ENCODE measurements around the gene RAI14.
"Not testable (repeated sequence)": the region's sequence is repeated elsewhere in the genome, so short reads cannot be mapped to it uniquely, and the experiment has no call there.

Gene RAI14

DNA sequence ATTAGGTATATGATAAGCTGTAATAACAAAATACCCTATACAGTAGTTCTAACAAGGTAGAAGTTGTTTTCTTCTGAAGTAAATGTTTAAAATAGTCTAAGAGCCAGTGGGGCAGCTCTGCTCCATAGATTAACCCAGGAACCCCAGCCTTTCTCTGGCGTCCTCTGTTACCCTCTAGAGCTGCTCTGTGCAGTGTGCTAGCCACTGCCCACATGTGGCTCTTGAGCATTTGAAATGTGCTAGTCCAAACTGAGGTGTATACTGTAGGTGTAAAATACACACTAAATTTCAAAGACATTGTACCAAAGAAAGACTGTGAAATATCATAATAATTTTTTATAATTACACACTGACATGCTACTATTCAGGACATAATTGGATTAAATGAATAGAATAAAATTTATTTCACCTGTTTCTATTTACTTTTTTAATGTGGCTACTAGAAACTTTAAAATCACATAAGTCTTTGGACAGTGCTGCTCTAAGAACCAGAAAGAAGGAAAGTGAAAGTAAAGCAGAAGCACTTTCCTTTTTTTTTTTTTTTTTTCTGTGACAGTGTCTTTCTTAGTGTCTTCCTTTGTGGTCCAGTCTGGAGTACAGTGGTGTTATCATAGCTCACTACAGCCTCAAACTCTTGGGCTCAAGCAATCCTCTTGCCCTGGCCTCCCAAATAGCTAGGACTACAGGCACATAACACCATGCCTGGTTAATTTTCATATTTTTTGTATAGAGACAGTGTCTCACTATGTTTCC lies 39.3 kb downstream of the RAI14 start:
- intact Hi-C loops (cut with DNase I) = no loop called here
- no peak for DNase-seq

DNA sequence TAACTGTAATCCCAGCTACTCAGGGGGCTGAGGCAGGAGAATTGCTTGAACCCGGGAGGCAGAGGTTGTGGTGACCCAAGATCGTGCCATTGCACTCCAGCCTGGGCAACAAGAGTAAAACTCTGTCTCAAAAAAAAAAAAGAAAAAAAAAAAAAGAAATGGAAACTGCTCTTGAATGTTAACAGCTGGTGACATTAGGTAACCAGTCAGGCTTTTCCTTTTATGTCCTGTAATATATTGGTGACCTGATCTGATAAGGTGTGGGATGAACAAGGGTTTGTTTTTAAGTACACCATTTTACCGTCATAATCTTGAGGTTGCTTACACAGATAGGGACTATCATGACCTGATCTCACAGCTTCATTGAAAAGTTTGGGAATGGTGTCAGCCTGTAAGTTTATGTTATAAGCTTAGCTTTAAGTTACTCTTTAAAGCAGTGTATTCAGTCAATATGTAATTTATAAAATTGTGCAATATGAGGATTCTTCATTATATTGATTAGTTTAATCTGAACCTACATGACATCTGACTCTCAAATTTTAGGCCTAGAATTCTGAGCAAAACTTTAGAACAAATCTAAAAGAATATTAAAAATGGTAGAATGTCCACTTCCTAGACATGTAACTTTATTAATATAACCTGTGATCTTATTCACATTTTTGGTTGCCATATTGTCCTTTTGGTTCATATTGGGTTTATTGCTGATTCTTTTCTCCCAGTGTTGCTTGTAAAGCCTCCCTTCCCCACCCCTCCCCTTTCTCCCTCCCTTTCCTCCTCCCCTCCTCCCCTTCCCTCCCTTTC lies 41.4 kb downstream of the RAI14 start:
- DNase-seq = no peak
- intact Hi-C loops (cut with DNase I) = no loop called here

DNA sequence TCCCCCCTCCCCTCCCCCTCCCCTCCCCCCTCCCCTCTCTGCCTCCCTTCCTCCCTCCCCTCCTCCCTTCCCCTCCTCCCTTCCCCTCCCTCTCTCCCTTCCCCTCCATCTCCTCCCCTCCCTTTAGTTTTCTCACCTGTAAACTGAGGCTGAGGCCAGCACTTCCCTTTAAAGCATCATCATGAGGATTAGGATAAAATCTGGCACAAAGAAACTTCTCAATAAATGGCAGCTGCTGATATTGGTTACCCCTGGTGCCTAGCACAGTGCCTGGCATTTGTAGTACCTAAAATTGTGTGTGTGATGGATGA lies 41.9 kb downstream of the RAI14 start:
- intact Hi-C loops (cut with DNase I) = no loop called here
- DNase-seq = no peak

DNA sequence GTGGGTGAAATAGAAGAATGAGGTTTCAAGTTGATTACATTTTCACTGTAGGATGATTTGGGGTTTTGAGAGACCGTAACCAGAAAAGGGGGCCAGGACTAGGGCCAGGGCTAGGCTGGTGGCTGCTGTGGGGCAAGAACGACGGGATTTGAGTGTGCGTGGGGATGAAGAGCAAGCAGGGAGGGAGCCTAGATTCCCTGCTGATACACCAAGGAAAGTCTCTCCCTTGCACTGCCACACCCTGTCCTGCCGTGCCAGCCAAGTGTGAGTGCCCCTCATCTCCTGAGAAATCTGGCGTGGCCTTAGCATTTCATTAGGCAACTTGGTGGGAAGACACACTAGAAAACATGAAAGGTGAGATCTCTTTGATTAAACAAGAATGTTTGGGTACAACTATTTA lies 42.6 kb downstream of the RAI14 start:
- DNase-seq = no peak
- intact Hi-C loops (cut with DNase I) = no loop called here

DNA sequence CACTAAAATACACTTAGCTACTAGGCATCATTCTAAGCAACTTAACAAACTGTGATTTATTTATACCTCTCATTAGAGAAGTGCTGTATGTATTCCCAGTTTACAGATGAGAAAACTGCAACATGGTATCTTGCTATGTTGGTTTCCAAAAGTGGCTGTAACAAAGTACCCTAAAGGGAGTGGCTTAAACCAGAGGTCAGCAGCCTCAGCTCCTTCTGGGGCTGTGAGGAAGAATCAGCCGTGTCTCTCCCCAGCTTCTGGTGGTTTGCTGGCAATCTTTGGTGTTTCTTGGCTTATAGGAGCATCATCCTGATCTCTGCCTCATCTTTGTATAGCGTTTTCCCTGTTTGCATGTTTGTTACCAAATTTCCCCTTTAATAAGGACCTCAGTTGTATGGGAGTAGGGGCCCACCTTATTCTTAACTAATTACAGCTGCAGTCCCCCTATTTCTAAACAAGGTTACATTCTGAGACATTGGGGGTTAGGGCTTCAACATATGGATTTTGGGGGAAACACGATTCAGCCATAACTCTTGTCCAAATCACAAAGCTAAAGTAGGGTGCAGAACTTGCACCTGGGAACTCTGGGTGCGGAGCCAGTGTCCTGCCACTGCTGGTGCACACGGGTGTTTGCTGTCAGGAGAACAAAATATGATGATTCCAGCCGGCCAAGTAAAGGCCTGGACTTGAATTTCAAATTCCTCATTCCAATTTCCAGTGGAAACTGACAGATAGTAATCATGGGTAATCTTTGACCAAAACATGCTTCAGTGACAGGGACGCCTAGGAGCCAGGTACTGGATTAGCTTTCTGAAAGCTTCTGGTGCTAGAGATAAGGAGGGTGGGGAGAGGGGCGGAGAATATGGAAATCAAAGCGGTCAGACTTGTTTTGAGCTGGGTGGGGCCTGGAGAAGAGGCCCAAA lies 43.3 kb downstream of the RAI14 start:
- intact Hi-C loops (cut with DNase I) = no loop called here
- DNase-seq = no peak

DNA sequence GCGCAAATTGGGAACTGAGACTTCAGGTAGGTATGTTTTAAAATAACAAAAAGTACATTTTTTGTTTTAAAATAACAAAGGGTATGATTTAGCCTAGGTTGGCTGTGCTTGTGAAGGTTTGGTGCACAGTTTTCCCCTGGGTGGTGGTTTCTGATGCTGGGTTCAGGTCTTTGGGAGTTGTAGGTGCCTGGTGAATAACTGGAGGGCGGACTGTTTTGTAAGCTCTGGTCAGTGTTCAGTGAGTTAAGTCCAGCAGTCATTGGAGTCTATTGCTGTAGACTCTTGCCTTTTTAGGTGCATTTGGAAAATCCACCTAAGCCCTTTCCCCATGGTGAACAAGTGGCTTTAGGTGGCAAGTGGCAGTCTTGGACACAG lies 43.9 kb downstream of the RAI14 start:
- DNase-seq = no peak
- intact Hi-C loops (cut with DNase I) = no loop called here

DNA sequence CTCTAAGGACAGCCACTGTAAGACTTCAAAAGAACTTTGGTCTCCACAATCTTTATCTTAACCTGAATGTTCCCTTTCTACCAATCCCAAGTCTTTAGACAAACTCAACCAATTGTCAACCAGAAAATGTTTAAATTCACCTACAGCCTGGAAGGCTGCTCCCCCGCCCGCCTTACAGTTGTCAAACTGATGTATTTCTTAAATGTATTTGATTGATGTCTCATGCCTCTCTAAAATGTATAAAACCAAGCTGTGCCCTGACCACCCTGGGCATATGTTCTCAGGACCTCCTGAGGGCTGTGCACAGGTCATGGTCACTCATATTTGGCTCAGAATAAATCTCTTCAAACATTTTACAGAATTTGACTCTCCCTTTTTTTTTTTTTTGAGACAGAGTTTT lies 45.3 kb downstream of the RAI14 start:
- DNase-seq; intact Hi-C loops (cut with DNase I): not testable (repeated sequence)

DNA sequence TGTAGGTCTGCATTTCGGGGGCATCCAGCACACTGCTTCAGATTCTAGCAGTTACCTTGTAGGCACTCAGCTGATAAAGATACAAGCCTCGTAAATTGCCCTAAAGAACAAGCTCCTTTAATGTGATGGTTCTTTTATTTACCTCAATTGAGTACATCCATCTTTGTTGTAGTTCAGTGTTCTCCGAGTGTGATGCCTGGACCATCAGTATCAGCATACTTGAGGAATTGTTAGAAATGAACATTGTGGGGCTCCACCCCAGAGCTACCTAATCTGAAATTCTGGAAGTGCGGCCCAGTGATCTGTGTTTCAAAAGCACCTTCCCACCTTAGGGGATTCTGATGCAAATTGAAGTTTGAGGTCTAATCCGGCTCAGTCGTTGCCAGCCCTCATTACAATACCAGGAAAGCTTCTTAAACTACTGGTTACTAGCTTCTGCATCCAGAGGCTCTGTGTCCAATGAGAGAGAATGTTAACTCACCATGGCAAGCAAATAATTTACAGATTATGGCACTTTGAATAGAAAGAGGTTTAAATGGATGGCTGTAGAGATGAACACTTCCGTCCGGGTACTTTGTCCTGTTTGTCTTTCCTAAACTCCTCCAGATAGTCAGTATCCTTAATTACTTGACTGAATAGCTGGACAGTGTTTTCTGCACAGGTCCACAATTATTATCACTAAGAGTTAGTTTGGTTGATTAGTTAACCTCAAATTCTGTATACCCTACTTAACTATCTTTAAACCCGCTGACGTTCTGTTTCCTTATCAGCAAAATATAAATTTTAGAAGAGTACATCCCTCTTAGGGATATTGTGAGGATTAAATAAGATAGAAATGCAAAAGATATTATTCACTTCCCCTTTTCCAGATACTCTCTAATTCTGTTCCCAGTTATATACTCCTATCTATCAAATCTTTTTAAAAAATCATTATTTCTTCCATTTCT lies 47.9 kb downstream of the RAI14 start:
- no peak for DNase-seq
- intact Hi-C loops (cut with DNase I) = no loop called here

DNA sequence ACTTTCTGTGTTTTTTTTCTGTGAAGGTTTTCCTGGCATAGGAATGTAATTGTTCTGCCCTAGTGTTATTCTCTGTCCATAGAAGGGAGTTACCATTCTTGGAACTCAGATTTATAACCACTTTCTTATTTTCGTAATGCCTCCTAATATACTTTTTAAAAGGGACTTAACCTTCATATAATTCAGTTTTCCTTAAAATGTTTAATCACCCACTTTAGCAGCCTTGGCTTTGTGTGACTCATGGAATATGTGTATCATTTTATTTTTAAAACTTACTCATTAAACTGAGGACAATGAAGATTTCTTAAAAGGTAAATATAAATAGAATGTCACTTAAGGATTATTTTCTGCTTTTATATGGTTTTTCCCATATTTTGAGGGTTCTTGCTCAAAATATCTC lies 50.0 kb downstream of the RAI14 start:
- intact Hi-C loops (cut with DNase I) = no loop called here
- no peak for DNase-seq

DNA sequence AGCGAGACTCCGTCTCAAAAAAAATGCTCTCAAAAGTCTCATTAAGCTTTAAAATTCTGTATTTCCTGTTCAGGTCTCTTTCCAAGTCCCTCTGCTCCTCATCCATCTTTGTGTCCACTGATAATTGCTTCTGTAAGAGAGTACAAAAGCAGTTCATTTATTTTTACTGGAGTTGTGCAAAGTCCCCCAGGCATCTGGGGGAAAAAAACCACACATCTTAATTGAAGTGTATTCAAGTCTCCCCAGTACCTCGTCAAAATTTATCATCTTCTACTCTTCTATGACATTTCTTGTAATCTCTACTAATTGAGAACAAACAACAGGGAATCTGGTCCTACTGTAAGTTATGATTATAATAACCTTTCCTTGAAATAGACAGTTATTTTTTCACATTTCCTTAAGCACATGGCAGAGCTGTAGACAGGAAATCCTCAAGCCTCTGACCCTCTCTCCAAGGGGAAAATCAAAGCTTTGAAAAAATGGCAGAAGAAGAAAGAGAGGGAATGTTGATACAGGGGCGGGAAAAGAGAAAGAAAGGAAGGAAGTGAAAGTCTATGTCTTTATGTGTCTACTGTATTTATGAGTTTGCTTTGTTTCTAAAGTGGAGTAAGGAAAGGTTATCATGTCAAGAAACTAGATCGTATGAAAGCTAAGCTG lies 51.5 kb downstream of the RAI14 start:
- intact Hi-C loops (cut with DNase I) = no loop called here
- no peak for DNase-seq

DNA sequence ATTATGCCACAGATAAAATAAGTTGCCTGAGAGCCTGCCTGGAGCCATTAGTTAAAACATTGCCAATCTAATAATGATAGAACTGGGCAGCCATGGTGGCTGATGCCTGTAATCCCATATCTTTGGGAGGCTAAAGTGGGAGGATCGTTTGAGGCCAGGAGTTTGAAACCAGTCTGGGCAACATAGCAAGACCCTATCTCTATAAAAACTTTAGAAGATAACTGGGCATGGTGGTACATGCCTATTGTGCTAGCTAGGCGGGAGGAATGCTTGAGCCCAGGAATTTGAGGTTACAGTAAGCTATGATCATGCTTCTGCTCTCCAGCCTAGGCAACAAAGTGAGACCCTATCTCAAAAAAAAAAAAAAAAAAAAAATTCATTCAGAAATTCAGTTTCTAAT lies 52.6 kb downstream of the RAI14 start:
- DNase-seq = no peak
- intact Hi-C loops (cut with DNase I) = no loop called here

DNA sequence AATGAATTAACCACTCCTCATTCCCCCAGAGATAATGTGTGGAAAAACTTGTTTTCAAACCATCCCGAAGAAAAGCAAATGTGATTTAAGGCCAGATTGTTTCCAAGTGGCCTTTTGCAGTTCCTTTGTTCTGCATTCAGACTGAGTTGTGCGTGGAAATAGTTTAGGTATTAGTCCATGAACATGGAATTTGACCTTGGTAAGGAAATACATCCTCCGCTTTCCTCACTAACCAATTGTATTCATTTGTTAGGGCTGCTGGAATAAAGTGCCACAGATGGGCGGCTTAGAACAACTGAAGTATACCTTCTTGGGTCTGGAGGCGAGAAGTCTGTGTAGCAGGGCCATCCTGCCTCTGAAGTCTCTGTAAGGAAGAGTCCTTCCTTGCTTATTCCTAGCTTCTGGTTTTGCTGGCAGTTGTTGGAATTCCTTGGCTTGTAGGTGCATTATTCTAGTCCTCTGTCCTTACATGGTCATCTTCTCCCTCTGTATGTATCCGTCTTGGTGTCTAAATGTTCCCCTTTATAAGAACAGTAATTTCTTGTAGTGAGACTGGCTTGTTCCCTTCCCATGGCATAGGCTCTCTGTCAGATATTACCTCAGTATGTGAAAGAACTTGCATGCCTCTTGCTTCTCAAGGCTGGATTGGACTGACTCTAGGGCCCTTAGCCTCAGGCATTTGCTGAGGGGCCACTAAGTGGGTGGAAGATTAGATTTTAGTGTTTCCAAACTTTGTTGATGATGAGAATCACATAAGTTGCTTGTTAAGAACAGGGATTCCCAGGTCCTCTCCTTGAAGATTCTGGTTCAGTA lies 53.9 kb downstream of the RAI14 start:
- intact Hi-C loops (cut with DNase I) = no loop called here
- no peak for DNase-seq

DNA sequence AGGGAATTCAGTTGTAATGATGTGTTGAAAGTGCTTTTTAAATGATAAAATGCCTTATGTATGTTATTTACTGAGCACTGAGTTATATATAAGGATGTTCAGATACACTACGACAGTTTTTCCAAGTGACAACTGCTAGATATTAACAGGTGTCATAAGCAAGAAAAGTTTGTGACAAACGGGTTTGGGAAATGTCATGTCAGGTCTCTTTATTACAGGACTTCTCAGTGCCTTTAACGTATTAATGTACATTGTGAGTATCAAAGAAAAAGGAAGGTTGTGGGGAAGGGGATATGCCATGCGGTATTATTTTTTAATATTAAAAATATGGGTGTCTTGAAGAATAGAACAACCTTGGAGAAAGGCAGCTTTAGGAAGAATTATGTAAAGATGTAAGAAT lies 56.4 kb downstream of the RAI14 start:
- intact Hi-C loops (cut with DNase I) = no loop called here
- no peak for DNase-seq

DNA sequence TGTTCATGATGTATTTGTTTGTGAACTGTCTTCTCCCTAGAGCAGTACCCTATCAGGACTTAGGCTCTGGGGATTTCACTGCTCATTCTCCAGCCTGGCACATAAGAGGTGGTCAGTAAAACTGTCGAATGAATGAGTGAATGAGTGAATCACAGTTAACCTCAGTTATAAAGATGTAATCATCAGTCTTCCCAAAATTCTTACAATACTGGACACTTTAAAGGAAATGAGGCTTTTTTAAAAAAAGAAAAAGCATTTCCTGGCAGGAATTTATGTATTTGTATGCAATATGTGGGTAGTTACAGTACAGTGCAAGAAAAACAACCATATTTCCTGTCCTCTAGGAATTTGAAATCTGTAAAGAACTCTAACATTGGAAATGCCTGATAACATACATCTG lies 59.6 kb downstream of the RAI14 start:
- intact Hi-C loops (cut with DNase I) = no loop called here
- DNase-seq = no peak

DNA sequence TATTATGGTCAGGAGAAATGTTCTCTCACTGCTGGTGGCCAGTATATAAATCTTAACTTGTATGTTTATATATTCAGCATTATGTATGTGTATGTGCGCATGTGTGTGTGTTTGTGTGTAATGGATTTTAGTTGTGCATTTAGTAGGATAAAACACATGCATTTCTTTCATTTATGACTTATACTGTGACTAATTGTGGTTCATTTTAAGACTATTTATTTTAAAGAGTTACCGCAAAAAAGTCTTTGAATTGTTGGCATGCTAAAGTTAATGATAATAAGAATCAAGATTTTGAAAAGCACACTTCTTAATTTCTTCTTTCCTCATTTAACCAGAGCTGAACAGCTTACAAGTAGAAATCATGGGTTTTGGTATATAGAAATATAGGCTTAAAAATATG lies 60.9 kb downstream of the RAI14 start:
- no peak for DNase-seq
- intact Hi-C loops (cut with DNase I) = no loop called here

DNA sequence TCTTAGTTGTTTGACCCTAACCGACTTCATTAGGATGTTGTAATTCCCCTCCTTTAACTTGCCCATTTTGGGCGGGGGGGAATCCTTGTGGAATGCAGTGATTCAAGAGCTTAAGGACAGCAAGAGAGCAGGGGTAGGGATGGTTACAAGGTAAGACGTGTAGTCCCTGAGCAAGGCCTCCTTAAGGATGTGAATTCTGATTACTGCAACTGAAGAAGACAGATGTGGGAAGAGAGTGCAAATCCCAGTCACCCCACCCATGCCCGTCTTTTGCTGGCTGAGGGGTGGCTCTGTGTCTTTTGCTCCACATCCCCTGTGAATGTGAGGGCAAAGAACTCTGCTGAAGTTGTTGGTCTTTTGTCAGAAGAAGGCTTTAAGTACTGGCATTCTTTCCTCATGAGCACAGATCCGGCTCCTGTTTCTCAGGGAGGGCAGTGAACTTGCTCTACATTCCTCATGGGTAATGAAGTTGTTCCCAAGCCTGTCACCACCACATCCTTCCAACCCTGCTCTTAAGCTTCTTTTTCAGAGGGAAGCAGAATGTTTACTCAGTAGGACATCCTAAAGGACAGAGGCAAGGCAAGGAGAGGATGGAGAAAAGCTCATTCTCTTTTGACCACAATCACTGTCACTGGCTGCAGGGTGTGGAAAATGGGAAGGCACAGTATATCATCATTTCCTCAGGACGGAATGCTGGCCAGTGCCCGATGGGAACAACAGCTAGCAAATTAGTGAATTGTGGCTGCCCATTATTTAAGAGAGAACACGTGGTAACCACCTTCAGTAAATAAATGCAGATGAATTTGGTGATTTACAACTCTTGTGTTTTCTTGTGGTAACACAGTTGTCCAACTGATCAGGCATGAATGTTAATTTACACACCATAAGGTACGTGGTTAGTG lies 61.5 kb downstream of the RAI14 start:
- no peak for DNase-seq
- intact Hi-C loops (cut with DNase I) = no loop called here

DNA sequence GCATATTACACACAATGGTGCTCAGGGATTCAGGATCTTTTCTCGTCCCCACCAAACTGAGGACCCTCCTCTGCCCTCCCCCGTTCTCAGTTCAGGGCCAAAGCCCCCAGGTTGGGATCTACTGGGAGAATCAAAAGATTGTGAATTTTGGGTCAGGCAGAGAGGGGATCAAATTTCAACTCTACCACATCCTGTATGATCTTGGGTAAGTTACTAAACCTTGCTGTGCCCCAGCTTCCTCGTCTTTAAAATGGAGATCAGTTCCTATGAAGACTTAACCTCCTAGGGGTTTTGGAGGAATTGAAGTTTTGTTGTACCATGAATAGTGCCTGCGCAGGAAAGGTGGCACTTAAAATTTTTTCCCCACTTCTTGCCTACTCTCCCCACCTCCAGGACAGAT lies 62.4 kb downstream of the RAI14 start:
- intact Hi-C loops (cut with DNase I) = no loop called here

DNA sequence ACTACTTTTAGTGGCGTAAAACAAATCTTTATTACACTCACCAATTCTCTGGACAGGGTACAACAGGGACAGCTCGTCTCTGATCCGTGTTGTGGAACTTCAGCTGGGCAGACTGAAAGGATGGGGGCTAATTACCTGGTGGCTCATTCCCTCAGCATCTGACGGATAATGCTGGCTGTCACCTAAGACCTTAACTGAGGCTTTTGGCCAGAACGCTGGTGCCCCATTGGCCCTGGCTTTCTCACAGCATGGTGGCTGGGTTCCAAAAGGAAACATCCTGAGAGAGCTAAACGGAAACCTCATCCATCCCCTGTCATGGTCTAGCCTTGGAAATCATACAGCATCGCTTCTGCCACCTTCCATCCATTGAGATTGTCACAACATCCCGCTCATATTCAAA lies 62.9 kb downstream of the RAI14 start:
- intact Hi-C loops (cut with DNase I) = no loop called here
- no peak for DNase-seq

More for the DNA sequence above, 62.4 kb downstream of the RAI14 start:
- DNase-seq = no peak
